ENCODE measurements around the gene ROR1.

- no peak for TF ChIP-seq MEF2A (IDR thresholded peaks at IDR 0.05; ENCODE audit: borderline replicate concordance, low read depth)
- TF ChIP-seq CTCF (IDR thresholded peaks at IDR 0.05): no peak
- TF ChIP-seq POLR2AphosphoS5 (IDR thresholded peaks at IDR 0.05; ENCODE audit: low read depth, low read length): no peak
- no peak for TF ChIP-seq SIN3A (IDR thresholded peaks at IDR 0.05; ENCODE audit: borderline replicate concordance, low read depth, low read length)
- TF ChIP-seq NFIC (IDR thresholded peaks at IDR 0.05; ENCODE audit: borderline replicate concordance): no peak
- no peak for TF ChIP-seq TEAD4 (IDR thresholded peaks at IDR 0.05; ENCODE audit: borderline replicate concordance, insufficient read depth)
- no peak for TF ChIP-seq RAD21 (IDR thresholded peaks at IDR 0.05; ENCODE audit: low read length)
- TF ChIP-seq EZH2phosphoT487 (IDR thresholded peaks at IDR 0.05; ENCODE audit: borderline replicate concordance, low read depth): no peak
- no peak for TF ChIP-seq FOSL2 (IDR thresholded peaks at IDR 0.05; ENCODE audit: borderline replicate concordance, low read depth)
- TF ChIP-seq EP300 (IDR thresholded peaks at IDR 0.05; ENCODE audit: borderline replicate concordance in 1 of 2, low read depth in 1 of 2, low read length in 1 of 2): no peak
- TF ChIP-seq JUND (IDR thresholded peaks at IDR 0.05): no peak
Measured at GRCh38 chr1:63847308-63847910, 73.6 kb downstream of the ROR1 start.
